Karpas-422 (cell line): ENCODE measurements around the gene NFKBIE. TPM values are rescaled to one million over a fixed set of nuclear protein-coding genes. Genes with fewer than 3 reads are reported as not detected.
A peak's percentile ranks its signal among the peaks of the same experiment; 100 is the strongest.

Source experiments
- DNase-seq: peaks from one replicate; pipeline ENCODE4 v3.0.0-alpha.2; 2015
- H2AFZ ChIP-seq: fragments of 200-600 bp; sonication (generic); 2 replicates; pipeline ENCODE4 v1.6.1; 2014; ENCODE audit warnings: antibody characterized with exemption, low read length, mixed read lengths
- H3K27ac ChIP-seq: fragments of 200-600 bp; sonication (generic); 2 replicates; pipeline ENCODE4 v1.5.1; 2014; ENCODE audit warnings: mild to moderate bottlenecking, low read length, moderate library complexity
- H3K27me3 ChIP-seq: fragments of 200-600 bp; sonication (generic); 2 replicates; pipeline ENCODE4 v1.6.1; 2014; ENCODE audit warnings: low read length, mixed read lengths
- H3K36me3 ChIP-seq: fragments of 200-600 bp; sonication (generic); 2 replicates; pipeline ENCODE4 v1.6.1; 2014; ENCODE audit warnings: low read length, mixed read lengths; ENCODE audit not compliant: insufficient read depth
- H3K4me1 ChIP-seq: fragments of 200-600 bp; sonication (generic); 2 replicates; pipeline ENCODE4 v1.6.1; 2014; ENCODE audit warnings: mild to moderate bottlenecking, low read length, mixed read lengths
- H3K4me2 ChIP-seq: fragments of 200-600 bp; sonication (generic); 2 replicates; pipeline ENCODE4 v1.6.1; 2014; ENCODE audit warnings: low read length, low read depth, mild to moderate bottlenecking; ENCODE audit not compliant: poor library complexity, severe bottlenecking
- H3K4me3 ChIP-seq: fragments of 200-600 bp; sonication (generic); 2 replicates; pipeline ENCODE4 v1.5.1; 2014; ENCODE audit warnings: mild to moderate bottlenecking, antibody characterized with exemption, low read length, mixed read lengths
- H3K79me2 ChIP-seq: fragments of 200-600 bp; sonication (generic); 2 replicates; pipeline ENCODE4 v1.6.1; 2014; ENCODE audit warnings: mild to moderate bottlenecking, low read length, mixed read lengths
- H3K9ac ChIP-seq: fragments of 200-600 bp; sonication (generic); 2 replicates; pipeline ENCODE4 v1.6.0; 2014; ENCODE audit warnings: low read length
- H3K9me2 ChIP-seq: fragments of 200-600 bp; sonication (generic), shearing (Covaris generic); replicated peaks from 2 replicates; pipeline ENCODE4 v1.6.0; 2014; ENCODE audit warnings: mild to moderate bottlenecking, low read length, moderate library complexity; ENCODE audit not compliant: insufficient read depth
- H3K9me3 ChIP-seq: fragments of 300-700, 200-600 bp; sonication (generic); 2 replicates; pipeline ENCODE4 v1.6.1; 2014; ENCODE audit warnings: low read length, mixed read lengths
- H4K20me1 ChIP-seq: fragments of 200-600 bp; sonication (generic); 2 replicates; pipeline ENCODE4 v1.6.1; 2014; ENCODE audit warnings: mild to moderate bottlenecking, antibody characterized with exemption, low read length, low read depth; ENCODE audit not compliant: insufficient read depth
- total RNA-seq: library from RNA; depleted of rRNA; stranded (reverse); fragments of >200 nt; shearing (Covaris generic); gene quantifications from 2 replicates; pipeline ENCODE4 v1.2.3, GENCODE V29; 2014; ENCODE audit warnings: low replicate concordance

Gene NFKBIE
- total RNA-seq, 1 experiment from 2014 or later, result 26.1 TPM

- no peaks in the 10 kb centered on the region; the same call in 1 of the 2 replicates for H3K36me3 ChIP-seq
- no peak overlapping the region for H3K27ac ChIP-seq
- no peak overlapping the region for H2AFZ ChIP-seq
- H3K79me2 ChIP-seq, result no peaks in the 10 kb centered on the region
- no peaks in the 10 kb centered on the region for H3K9me2 ChIP-seq
- peak overlapping the region; percentile 79 for H3K4me2 ChIP-seq
- H3K9me3 ChIP-seq, result no peaks in the 10 kb centered on the region
- no peaks in the 10 kb centered on the region for H3K27me3 ChIP-seq
- peaks cover 16% of the 10 kb centered on the region for H3K4me1 ChIP-seq
- H4K20me1 ChIP-seq, result no peaks in the 10 kb centered on the region
- no peak overlapping the region for H3K9ac ChIP-seq
- DNase-seq, result no peak
- no peak overlapping the region for H3K4me3 ChIP-seq
Measured at GRCh38 chr6:44238687-44239350, 26.5 kb downstream of the NFKBIE start.

GRCh38 chr6:44237813-44238433 lies 27.4 kb downstream of the NFKBIE start:
- no peaks in the 10 kb centered on the region for H3K27me3 ChIP-seq
- peak overlapping the region; percentile 66 for H3K4me3 ChIP-seq
- H3K36me3 ChIP-seq, result no peaks in the 10 kb centered on the region; the same call in 1 of the 2 replicates
- H3K27ac ChIP-seq, result no peak overlapping the region
- H3K9me3 ChIP-seq, result no peaks in the 10 kb centered on the region
- H3K79me2 ChIP-seq, result no peaks in the 10 kb centered on the region
- DNase-seq, result peak; percentile 89
- H3K9ac ChIP-seq, result peak overlapping the region; percentile 72
- no peaks in the 10 kb centered on the region for H3K9me2 ChIP-seq
- H4K20me1 ChIP-seq, result no peaks in the 10 kb centered on the region
- peaks cover 16% of the 10 kb centered on the region for H3K4me1 ChIP-seq
- H3K4me2 ChIP-seq, result peak overlapping the region; percentile 79
- H2AFZ ChIP-seq, result peak overlapping the region; percentile 85

- peak overlapping the region; percentile 85; the same call in 1 of the 2 replicates for H2AFZ ChIP-seq
- peaks cover 16% of the 10 kb centered on the region for H3K4me1 ChIP-seq
- H3K27ac ChIP-seq, result no peak overlapping the region
- no peaks in the 10 kb centered on the region for H3K9me3 ChIP-seq
- no peaks in the 10 kb centered on the region for H4K20me1 ChIP-seq
- peak overlapping the region; percentile 66 for H3K4me3 ChIP-seq
- H3K27me3 ChIP-seq, result no peaks in the 10 kb centered on the region
- H3K79me2 ChIP-seq, result no peaks in the 10 kb centered on the region
- no peaks in the 10 kb centered on the region; the same call in 1 of the 2 replicates for H3K36me3 ChIP-seq
- no peaks in the 10 kb centered on the region for H3K9me2 ChIP-seq
- H3K9ac ChIP-seq, result peak overlapping the region; percentile 72
- peak overlapping the region; percentile 79 for H3K4me2 ChIP-seq
- peak; percentile 77 for DNase-seq
Measured at GRCh38 chr6:44237021-44237812, 28.1 kb downstream of the NFKBIE start.

- Histone ChIP-seq H3K27me3 (no peaks in the 10 kb centered on the region), H3K9me3 (no peaks in the 10 kb centered on the region), H2AFZ (no peak overlapping the region), H3K4me3 (no peak overlapping the region), H3K4me1 (peaks cover 16% of the 10 kb centered on the region), H3K36me3 (no peaks in the 10 kb centered on the region; the same call in 1 of the 2 replicates), H3K9me2 (no peaks in the 10 kb centered on the region), H3K9ac (no peak overlapping the region), H3K4me2 (no peak overlapping the region), H3K79me2 (no peaks in the 10 kb centered on the region), H4K20me1 (no peaks in the 10 kb centered on the region), H3K27ac (no peak overlapping the region)
- DNase-seq, result no peak
Measured at GRCh38 chr6:44235891-44236516, 29.3 kb downstream of the NFKBIE start.

- H3K79me2 ChIP-seq, result no peaks in the 10 kb centered on the region
- H3K9ac ChIP-seq, result no peak overlapping the region
- H3K27me3 ChIP-seq, result no peaks in the 10 kb centered on the region
- no peak overlapping the region for H3K4me3 ChIP-seq
- no peaks in the 10 kb centered on the region for H4K20me1 ChIP-seq
- no peak overlapping the region for H3K4me2 ChIP-seq
- no peaks in the 10 kb centered on the region for H3K9me2 ChIP-seq
- H3K27ac ChIP-seq, result no peak overlapping the region
- no peak for DNase-seq
- H3K4me1 ChIP-seq, result peaks cover 16% of the 10 kb centered on the region
- no peak overlapping the region for H2AFZ ChIP-seq
- H3K36me3 ChIP-seq, result no peaks in the 10 kb centered on the region; the same call in 1 of the 2 replicates
- H3K9me3 ChIP-seq, result no peaks in the 10 kb centered on the region
Measured at GRCh38 chr6:44235269-44235668, 30.1 kb downstream of the NFKBIE start.

- H2AFZ ChIP-seq, result no peak overlapping the region
- H3K36me3 ChIP-seq, result no peaks in the 10 kb centered on the region; the same call in 1 of the 2 replicates
- H3K4me3 ChIP-seq, result no peak overlapping the region
- H3K4me2 ChIP-seq, result no peak overlapping the region
- no peaks in the 10 kb centered on the region for H4K20me1 ChIP-seq
- peak; percentile 70 for DNase-seq
- no peaks in the 10 kb centered on the region for H3K79me2 ChIP-seq
- H3K27ac ChIP-seq, result no peak overlapping the region
- no peak overlapping the region for H3K9ac ChIP-seq
- no peaks in the 10 kb centered on the region for H3K9me2 ChIP-seq
- no peaks in the 10 kb centered on the region for H3K9me3 ChIP-seq
- no peaks in the 10 kb centered on the region for H3K27me3 ChIP-seq
- H3K4me1 ChIP-seq, result peaks cover 16% of the 10 kb centered on the region
Measured at GRCh38 chr6:44234101-44235025, 31.0 kb downstream of the NFKBIE start.

- Histone ChIP-seq H4K20me1 (no peaks in the 10 kb centered on the region), H3K9me3 (no peaks in the 10 kb centered on the region), H3K27ac (no peak overlapping the region), H3K9ac (no peak overlapping the region), H3K79me2 (no peaks in the 10 kb centered on the region), H3K4me2 (no peak overlapping the region), H3K36me3 (no peaks in the 10 kb centered on the region; the same call in none of the 2 replicates), H3K4me1 (peaks cover 16% of the 10 kb centered on the region), H3K9me2 (no peaks in the 10 kb centered on the region), H3K27me3 (no peaks in the 10 kb centered on the region), H2AFZ (no peak overlapping the region), H3K4me3 (no peak overlapping the region)
- no peak for DNase-seq
Measured at GRCh38 chr6:44233567-44234100, 31.7 kb downstream of the NFKBIE start.
